ENCODE results near the gene ZNF23. TPM values are rescaled to one million over a fixed set of nuclear protein-coding genes. Genes with fewer than 3 reads are reported as not detected.

ZNF23 gene
- total RNA-seq, 6 experiments from 2014 or later: 3.1 to 4.8 (median 3.9) TPM

DNA sequence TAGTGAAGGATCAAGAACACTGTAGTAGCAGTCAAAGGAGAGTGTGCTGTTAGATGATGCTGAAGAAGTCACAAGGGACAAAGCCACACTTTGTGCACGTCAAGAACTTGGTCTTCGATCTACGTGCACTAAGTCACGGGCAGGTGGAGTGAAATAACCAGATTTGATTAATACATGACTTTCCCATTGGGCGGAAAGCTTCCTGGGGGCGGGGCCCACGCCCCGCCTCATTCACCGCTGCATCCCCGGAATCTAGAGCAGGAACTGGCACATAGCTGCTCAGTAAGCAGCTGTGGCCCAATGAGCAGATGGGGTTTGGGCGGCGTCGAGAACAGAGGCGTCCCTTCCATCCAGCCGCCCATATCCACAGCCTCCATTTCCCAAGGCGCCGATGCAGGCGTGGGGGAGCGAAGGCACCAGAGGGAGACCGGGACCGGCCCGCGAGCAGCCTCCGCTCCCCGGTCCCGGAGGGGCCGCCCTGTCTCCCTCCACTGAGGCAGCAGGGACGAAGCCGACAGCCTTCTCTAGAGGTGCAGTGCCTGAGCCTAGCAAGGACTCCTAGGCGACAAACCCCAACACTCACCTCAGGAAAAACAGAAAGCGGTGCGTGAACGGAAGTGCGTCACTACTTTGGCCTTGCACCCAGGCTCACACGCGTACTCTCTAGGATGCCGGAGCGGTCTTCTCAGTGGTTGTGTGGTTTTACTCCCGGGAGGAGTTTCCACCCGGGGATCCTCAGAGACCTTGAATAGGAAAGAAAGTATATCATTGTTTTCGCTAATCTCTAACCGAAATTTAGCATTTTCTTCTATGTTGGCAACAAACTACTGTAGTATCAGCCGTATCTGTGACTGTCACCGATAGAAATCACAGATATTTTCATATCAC, 22.2 kb upstream of the ZNF23 start:
- 1% methylated on average over 24 of the region's 44 CpGs for WGBS (ENCODE audit: insufficient coverage, low coverage, low lambda C conversion rate, missing lambda C conversion rate)

DNA sequence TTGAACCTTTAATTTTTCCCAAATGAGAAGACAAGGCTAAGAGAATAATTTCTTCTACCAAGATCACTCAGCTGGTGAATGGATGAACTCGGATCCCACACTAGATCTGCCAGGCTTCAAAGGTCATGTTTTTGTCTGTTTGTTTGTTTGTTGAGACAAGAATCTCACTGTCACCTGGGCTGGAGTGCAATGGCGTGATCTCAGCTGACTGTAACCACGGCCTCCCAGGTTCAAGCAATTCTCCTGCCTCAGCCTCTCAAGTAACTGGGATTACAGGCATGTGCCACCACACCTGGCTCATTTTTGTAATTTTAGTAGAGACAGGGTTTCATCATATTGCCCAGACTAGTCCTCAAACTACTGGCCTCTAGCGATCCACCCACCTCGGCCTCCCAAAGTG, 20.5 kb upstream of the ZNF23 start:
- peak overlapping the region in 1 of 3 donors; percentile 96 for H3K27ac ChIP-seq
- peaks cover 0 to 16% (median 5%) of the 10 kb centered on the region in 4 donors for H3K4me1 ChIP-seq
- ATAC-seq (peak in 3 of 4 donors; percentile 12 to 45 (median 43)), DNase-seq (no peak)
- no peak for TF ChIP-seq POLR2A (IDR thresholded peaks at IDR 0.05)
- TF ChIP-seq, protein P1, sequence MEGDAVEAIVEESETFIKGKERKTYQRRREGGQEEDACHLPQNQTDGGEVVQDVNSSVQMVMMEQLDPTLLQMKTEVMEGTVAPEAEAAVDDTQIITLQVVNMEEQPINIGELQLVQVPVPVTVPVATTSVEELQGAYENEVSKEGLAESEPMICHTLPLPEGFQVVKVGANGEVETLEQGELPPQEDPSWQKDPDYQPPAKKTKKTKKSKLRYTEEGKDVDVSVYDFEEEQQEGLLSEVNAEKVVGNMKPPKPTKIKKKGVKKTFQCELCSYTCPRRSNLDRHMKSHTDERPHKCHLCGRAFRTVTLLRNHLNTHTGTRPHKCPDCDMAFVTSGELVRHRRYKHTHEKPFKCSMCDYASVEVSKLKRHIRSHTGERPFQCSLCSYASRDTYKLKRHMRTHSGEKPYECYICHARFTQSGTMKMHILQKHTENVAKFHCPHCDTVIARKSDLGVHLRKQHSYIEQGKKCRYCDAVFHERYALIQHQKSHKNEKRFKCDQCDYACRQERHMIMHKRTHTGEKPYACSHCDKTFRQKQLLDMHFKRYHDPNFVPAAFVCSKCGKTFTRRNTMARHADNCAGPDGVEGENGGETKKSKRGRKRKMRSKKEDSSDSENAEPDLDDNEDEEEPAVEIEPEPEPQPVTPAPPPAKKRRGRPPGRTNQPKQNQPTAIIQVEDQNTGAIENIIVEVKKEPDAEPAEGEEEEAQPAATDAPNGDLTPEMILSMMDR (IDR thresholded peaks at IDR 0.05): no peak
- 71% methylated on average over 3 of the region's 5 CpGs for whole genome bisulfite sequencing (ENCODE audit: insufficient coverage, low coverage, low lambda C conversion rate, missing lambda C conversion rate)
- H3K4me3 ChIP-seq: no peak overlapping the region
- no peaks in the 10 kb centered on the region for H3K27me3 ChIP-seq
- H3K9me3 ChIP-seq: no peaks in the 10 kb centered on the region
- H3K36me3 ChIP-seq: peaks cover 0 to 17% (median 0%) of the 10 kb centered on the region in 4 donors
- intact Hi-C loops (cut with DNase I): no loop called here

More for the DNA sequence above, 22.2 kb upstream of the ZNF23 start:
- H3K4me3 ChIP-seq: peak overlapping the region; percentile 80 to 90 (median 87)
- peak overlapping the region; percentile 93 to 96 (median 94) for H3K27ac ChIP-seq
- H3K27me3 ChIP-seq: no peaks in the 10 kb centered on the region
- H3K4me1 ChIP-seq: peaks cover 0 to 16% (median 5%) of the 10 kb centered on the region in 4 donors
- DNase-seq (peak; percentile 85 to 90 (median 90)), ATAC-seq (peak; percentile 94 to 98 (median 96))
- intact Hi-C loops (cut with DNase I): no loop called here
- peaks cover 0 to 4% (median 0%) of the 10 kb centered on the region in 4 donors for H3K36me3 ChIP-seq
- no peaks in the 10 kb centered on the region for H3K9me3 ChIP-seq
- TF ChIP-seq, protein P1 (IDR thresholded peaks at IDR 0.05): no peak
- peak; percentile 75 for TF ChIP-seq POLR2A (IDR thresholded peaks at IDR 0.05)

DNA sequence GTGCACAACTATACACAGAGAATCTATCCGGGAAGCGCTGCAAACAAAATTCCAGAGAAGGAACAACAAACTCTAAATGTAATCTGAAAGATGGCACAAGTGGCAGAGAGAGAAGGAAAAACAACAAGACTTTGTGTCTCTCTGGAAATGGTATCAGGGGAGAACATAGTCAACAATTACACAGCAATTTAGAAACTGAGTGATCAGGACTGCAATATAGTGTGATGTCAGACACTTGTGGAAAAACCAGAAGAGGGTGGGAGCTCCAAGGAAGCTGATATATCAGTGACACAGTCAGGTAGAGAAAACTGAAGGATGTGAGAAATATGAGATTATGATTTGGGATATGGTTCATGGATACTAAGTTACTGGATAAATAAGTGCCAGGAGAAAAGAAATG, 18.9 kb upstream of the ZNF23 start:
- ATAC-seq: no peak
- H3K27ac ChIP-seq: no peak overlapping the region
- intact Hi-C loops (cut with DNase I): no loop called here
- peaks cover 0 to 31% (median 0%) of the 10 kb centered on the region in 4 donors for H3K36me3 ChIP-seq
- WGBS (ENCODE audit: insufficient coverage, low coverage, low lambda C conversion rate, missing lambda C conversion rate): 81% methylated on average over 2 of the region's 2 CpGs
- DNase-seq: no peak
- H3K27me3 ChIP-seq: no peaks in the 10 kb centered on the region
- H3K4me3 ChIP-seq: no peak overlapping the region
- TF ChIP-seq, protein P1 (IDR thresholded peaks at IDR 0.05): no peak
- no peak for TF ChIP-seq POLR2A (IDR thresholded peaks at IDR 0.05)
- H3K9me3 ChIP-seq: no peaks in the 10 kb centered on the region
- H3K4me1 ChIP-seq: peaks cover 0 to 16% (median 5%) of the 10 kb centered on the region in 4 donors

DNA sequence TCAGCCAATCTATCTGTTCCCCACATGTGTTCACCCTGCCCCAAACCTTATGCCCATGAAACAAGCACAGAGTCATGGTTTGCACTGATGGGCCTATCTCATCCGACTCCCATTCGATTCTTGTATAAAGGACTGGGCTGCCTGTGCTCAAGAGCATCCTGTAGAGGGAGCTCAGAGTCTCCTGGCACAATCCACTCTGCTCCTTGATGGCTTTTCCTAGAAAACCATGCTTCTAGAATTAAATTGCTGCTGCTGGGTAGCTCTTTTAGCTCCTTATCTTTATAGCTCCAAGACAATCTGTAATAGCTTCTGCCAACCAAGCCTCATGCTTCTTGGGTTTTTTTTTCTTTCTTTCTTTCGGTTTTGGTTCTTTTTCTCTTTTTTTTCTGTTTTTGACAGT, 17.4 kb upstream of the ZNF23 start:
- H3K27me3 ChIP-seq: no peaks in the 10 kb centered on the region
- intact Hi-C loops (cut with DNase I): no loop called here
- 57% methylated on average over 3 of the region's 3 CpGs for WGBS (ENCODE audit: insufficient coverage, low coverage, low lambda C conversion rate, missing lambda C conversion rate)
- no peaks in the 10 kb centered on the region for H3K9me3 ChIP-seq
- no peak overlapping the region for H3K4me3 ChIP-seq
- TF ChIP-seq POLR2A (IDR thresholded peaks at IDR 0.05): no peak
- TF ChIP-seq, protein P1 (IDR thresholded peaks at IDR 0.05): peak; percentile 33 to 59 (median 49)
- H3K36me3 ChIP-seq: peaks cover 0 to 45% (median 0%) of the 10 kb centered on the region in 4 donors
- ATAC-seq (peak; percentile 45 to 57 (median 50)), DNase-seq (no peak)
- H3K4me1 ChIP-seq: peaks cover 0 to 13% (median 5%) of the 10 kb centered on the region in 4 donors
- no peak overlapping the region for H3K27ac ChIP-seq

Measured in right lobe of liver (tissue), 6 donors.